Measurements from ENCODE around the gene KLHL10. TPM values are rescaled to one million over a fixed set of nuclear protein-coding genes. Genes with fewer than 3 reads are reported as not detected.
"Not testable (repeated sequence)": the region's sequence is repeated elsewhere in the genome, so short reads cannot be mapped to it uniquely, and the experiment has no call there.

The KLHL10 gene
- total RNA-seq, 2 experiments from 2014 or later = not detected

- H3K27ac Mint-ChIP-seq = peak overlapping the region; percentile 77
- peaks cover 46% of the 10 kb centered on the region for H3K4me1 Mint-ChIP-seq
- ChIA-PET CTCF (no interaction called here), POLR2A (interaction anchor here (1.2 kb wide), 2 partner anchors 49 to 61 kb away, joined by 3 to 5 read pairs; partner anchors contain the start of genes ACLY and ODAD4)
- DNase-seq = no peak
- H3K27me3 Mint-ChIP-seq = no peaks in the 10 kb centered on the region
- H3K4me3 Mint-ChIP-seq = no peak overlapping the region
- peaks cover 79% of the 10 kb centered on the region for H3K36me3 Mint-ChIP-seq (ENCODE audit: low read depth)
- H3K9me3 Mint-ChIP-seq = no peaks in the 10 kb centered on the region
Observed at GRCh38 chr17:41869426-41869825, 31.8 kb downstream of the KLHL10 start.

- H3K27me3 Mint-ChIP-seq = no peaks in the 10 kb centered on the region
- CTCF ChIA-PET = no interaction called here
- H3K36me3 Mint-ChIP-seq (ENCODE audit: low read depth) = peaks cover 85% of the 10 kb centered on the region
- POLR2A ChIA-PET = interaction anchor here (1.2 kb wide), 1 partner anchor 48 kb away, joined by 5 read pairs; the partner anchor contains the start of gene ACLY
- H3K9me3 Mint-ChIP-seq = no peaks in the 10 kb centered on the region
- no peak for DNase-seq
- peaks cover 46% of the 10 kb centered on the region for H3K4me1 Mint-ChIP-seq
- H3K4me3 Mint-ChIP-seq = no peak overlapping the region
- peak overlapping the region; percentile 77 for H3K27ac Mint-ChIP-seq
Observed at GRCh38 chr17:41870097-41870496, 32.5 kb downstream of the KLHL10 start.

GRCh38 chr17:41870627-41871026, 33.0 kb downstream of the KLHL10 start:
- ChIA-PET CTCF (no interaction called here), POLR2A (interaction anchor here (1.2 kb wide), 1 partner anchor 48 kb away, joined by 5 read pairs; the partner anchor contains the start of gene ACLY)
- DNase-seq = no peak
- Mint-ChIP-seq H3K9me3 (no peaks in the 10 kb centered on the region), H3K4me3 (no peak overlapping the region), H3K4me1 (peaks cover 43% of the 10 kb centered on the region), H3K36me3 (ENCODE audit: low read depth) (peaks cover 82% of the 10 kb centered on the region), H3K27ac (peak overlapping the region; percentile 77), H3K27me3 (no peaks in the 10 kb centered on the region)

- H3K27ac Mint-ChIP-seq = no peak overlapping the region
- CTCF ChIA-PET = interaction anchor here (0.6 kb wide), 1 partner anchor 951 kb away, joined by 3 read pairs; no protein-coding TSS in a partner anchor
- POLR2A ChIA-PET = no interaction called here
Observed at GRCh38 chr17:41871789-41872188, 34.2 kb downstream of the KLHL10 start.

GRCh38 chr17:41873559-41874292, 36.1 kb downstream of the KLHL10 start:
- Mint-ChIP-seq H3K4me3 (no peak overlapping the region), H3K4me1 (peaks cover 24% of the 10 kb centered on the region), H3K36me3 (ENCODE audit: low read depth) (peaks cover 81% of the 10 kb centered on the region), H3K9me3 (no peaks in the 10 kb centered on the region), H3K27me3 (no peaks in the 10 kb centered on the region), H3K27ac (no peak overlapping the region)
- ChIA-PET POLR2A (interaction anchor here (1.6 kb wide), 1 partner anchor 45 kb away, joined by 4 read pairs; the partner anchor contains the start of gene ACLY), CTCF (interaction anchor here (0.9 kb wide), 1 partner anchor 146 kb away, joined by 3 read pairs; the partner anchor contains the start of gene NKIRAS2)
- no peak for DNase-seq

More at GRCh38 chr17:41871789-41872188, 34.2 kb downstream of the KLHL10 start:
- H3K9me3 Mint-ChIP-seq = no peaks in the 10 kb centered on the region
- H3K4me1 Mint-ChIP-seq = peaks cover 40% of the 10 kb centered on the region
- H3K36me3 Mint-ChIP-seq (ENCODE audit: low read depth) = peaks cover 80% of the 10 kb centered on the region
- H3K4me3 Mint-ChIP-seq = no peak overlapping the region
- no peaks in the 10 kb centered on the region for H3K27me3 Mint-ChIP-seq
- no peak for DNase-seq

- not testable (repeated sequence) for H3K4me3 Mint-ChIP-seq, H3K9me3 Mint-ChIP-seq, H3K27me3 Mint-ChIP-seq, DNase-seq, H3K27ac Mint-ChIP-seq
- POLR2A ChIA-PET = interaction anchor here (1.6 kb wide), 1 partner anchor 44 kb away, joined by 4 read pairs; the partner anchor contains the start of gene ACLY
- peaks cover 78% of the 10 kb centered on the region for H3K36me3 Mint-ChIP-seq (ENCODE audit: low read depth)
- H3K4me1 Mint-ChIP-seq = peaks cover 18% of the 10 kb centered on the region
- CTCF ChIA-PET = interaction anchor here (0.7 to 0.9 kb wide), 2 partner anchors 16 to 146 kb away, joined by 3 read pairs; partner anchors contain the start of gene NKIRAS2
Observed at GRCh38 chr17:41874293-41874670, 36.7 kb downstream of the KLHL10 start.

- POLR2A ChIA-PET = no interaction called here
- Mint-ChIP-seq H3K27me3 (no peaks in the 10 kb centered on the region), H3K36me3 (ENCODE audit: low read depth) (peaks cover 61% of the 10 kb centered on the region), H3K9me3 (no peaks in the 10 kb centered on the region), H3K27ac (no peak overlapping the region), H3K4me1 (no peaks in the 10 kb centered on the region), H3K4me3 (no peak overlapping the region)
- CTCF ChIA-PET = interaction anchor here (1.7 kb wide), 1 partner anchor 143 kb away, joined by 3 read pairs; no protein-coding TSS in a partner anchor
- no peak for DNase-seq
Observed at GRCh38 chr17:41880130-41880529, 42.5 kb downstream of the KLHL10 start.

- Mint-ChIP-seq H3K9me3 (no peaks in the 10 kb centered on the region), H3K4me3 (no peak overlapping the region), H3K4me1 (no peaks in the 10 kb centered on the region), H3K36me3 (ENCODE audit: low read depth) (peaks cover 69% of the 10 kb centered on the region), H3K27me3 (no peaks in the 10 kb centered on the region), H3K27ac (no peak overlapping the region)
- ChIA-PET POLR2A (no interaction called here), CTCF (no interaction called here)
- no peak for DNase-seq
Observed at GRCh38 chr17:41882756-41883155, 45.1 kb downstream of the KLHL10 start.

GRCh38 chr17:41885733-41886132, 48.1 kb downstream of the KLHL10 start:
- H3K4me1 Mint-ChIP-seq = no peaks in the 10 kb centered on the region
- H3K27me3 Mint-ChIP-seq = no peaks in the 10 kb centered on the region
- CTCF ChIA-PET = interaction anchor here (1.0 to 1.4 kb wide), 2 partner anchors 38 to 148 kb away, joined by 3 read pairs; no protein-coding TSS in a partner anchor
- POLR2A ChIA-PET = interaction anchor here (1.2 kb wide), 1 partner anchor 21 kb away, joined by 4 read pairs; the partner anchor contains the start of gene KLHL11
- no peaks in the 10 kb centered on the region for H3K9me3 Mint-ChIP-seq
- no peak for DNase-seq
- no peak overlapping the region for H3K27ac Mint-ChIP-seq
- peaks cover 64% of the 10 kb centered on the region for H3K36me3 Mint-ChIP-seq (ENCODE audit: low read depth)
- H3K4me3 Mint-ChIP-seq = no peak overlapping the region

GRCh38 chr17:41888332-41888965, 50.8 kb downstream of the KLHL10 start:
- H3K36me3 Mint-ChIP-seq (ENCODE audit: low read depth) = peaks cover 66% of the 10 kb centered on the region
- no peaks in the 10 kb centered on the region for H3K9me3 Mint-ChIP-seq
- H3K4me3 Mint-ChIP-seq = no peak overlapping the region
- CTCF ChIA-PET = no interaction called here
- no peak overlapping the region for H3K27ac Mint-ChIP-seq
- POLR2A ChIA-PET = interaction anchor here (1.1 to 1.4 kb wide), 2 partner anchors 10 to 24 kb away, joined by 3 read pairs; no protein-coding TSS in a partner anchor
- DNase-seq = no peak
- no peaks in the 10 kb centered on the region for H3K4me1 Mint-ChIP-seq
- no peaks in the 10 kb centered on the region for H3K27me3 Mint-ChIP-seq

GRCh38 chr17:41891135-41892020, 53.8 kb downstream of the KLHL10 start:
- Mint-ChIP-seq H3K4me1 (no peaks in the 10 kb centered on the region), H3K27me3 (no peaks in the 10 kb centered on the region), H3K9me3 (no peaks in the 10 kb centered on the region), H3K36me3 (ENCODE audit: low read depth) (peaks cover 65% of the 10 kb centered on the region), H3K27ac (peak overlapping the region; percentile 35), H3K4me3 (no peak overlapping the region)
- POLR2A ChIA-PET = no interaction called here
- DNase-seq = no peak
- CTCF ChIA-PET = interaction anchor here (1.3 kb wide), 1 partner anchor 13 kb away, joined by 4 read pairs; no protein-coding TSS in a partner anchor

- ChIA-PET CTCF (interaction anchor here (1.3 kb wide), 1 partner anchor 13 kb away, joined by 4 read pairs; no protein-coding TSS in a partner anchor), POLR2A (no interaction called here)
- H3K36me3 Mint-ChIP-seq (ENCODE audit: low read depth) = peaks cover 68% of the 10 kb centered on the region
- no peak overlapping the region for H3K4me3 Mint-ChIP-seq
- no peak overlapping the region for H3K27ac Mint-ChIP-seq
- no peaks in the 10 kb centered on the region for H3K4me1 Mint-ChIP-seq
- H3K9me3 Mint-ChIP-seq = no peaks in the 10 kb centered on the region
- no peak for DNase-seq
- H3K27me3 Mint-ChIP-seq = no peaks in the 10 kb centered on the region
Observed at GRCh38 chr17:41892021-41892376, 54.4 kb downstream of the KLHL10 start.

Measured in activated CD4-positive, alpha-beta memory T cell treated with anti-CD3 and anti-CD28 coated beads, Interleukin-2, amount 10 ng/mL, durations not matched to agents 7 days and 5 days (primary cell).